Uterus (tissue), 4 donors: ENCODE measurements around the gene FMN1. TPM values are rescaled to one million over a fixed set of nuclear protein-coding genes. Genes with fewer than 3 reads are reported as not detected.

Source experiments
- DNase-seq, 2 donors: peaks; one replicate each; pipeline ENCODE4 v3.0.0-alpha.2; 2019 to 2020
- H3K27ac ChIP-seq, 2 donors: fragments of 200-600 bp; sonication (generic); 1 replicate in 1 of 2; 2 replicates in 1 of 2; pipeline ENCODE4 v1.5.1; 2016 to 2018
- H3K27me3 ChIP-seq, 2 donors: fragments of 200-600 bp; sonication (generic); one replicate each; pipeline ENCODE4 v1.5.1; 2018 to 2019; ENCODE audit warnings: control low read depth in 1 of 2
- H3K36me3 ChIP-seq, 2 donors: fragments of 200-600 bp; sonication (generic); one replicate each; pipeline ENCODE4 v1.5.1; 2019; ENCODE audit warnings: control low read depth in 1 of 2
- H3K4me1 ChIP-seq, 2 donors: fragments of 200-600 bp; sonication (generic); one replicate each; pipeline ENCODE4 v1.5.1; 2018 to 2019; ENCODE audit warnings: control low read depth in 1 of 2
- H3K4me3 ChIP-seq, 2 donors: fragments of 200-600 bp; sonication (generic); 1 replicate in 1 of 2; 2 replicates in 1 of 2; pipeline ENCODE4 v1.5.1; 2018 to 2019; ENCODE audit warnings: mild to moderate bottlenecking in 1 of 2
- H3K9me3 ChIP-seq, 2 donors: fragments of 200-600 bp; sonication (generic); one replicate each; pipeline ENCODE4 v1.5.1; 2019; ENCODE audit warnings: control low read depth in 1 of 2
- CTCF ChIP-seq, 4 experiments: fragments of 200-600 bp in 2 of 4; fragments of 450-650 bp in 2 of 4; sonication (generic) in 2 of 4; IDR thresholded peaks; one replicate each; pipeline ENCODE4 v1.5.1; 2016 to 2019; ENCODE audit warnings: antibody characterized with exemption in 4 of 4, mild to moderate bottlenecking in 2 of 4, moderate library complexity in 1 of 4
- POLR2A ChIP-seq, 2 donors: fragments of 450-650 bp; IDR thresholded peaks; one replicate each; pipeline ENCODE4 v1.6.1; 2016; ENCODE audit warnings: antibody characterized with exemption in 2 of 2, mild to moderate bottlenecking in 1 of 2, moderate library complexity in 1 of 2
- intact Hi-C: fragments of 100-400 bp; cut with DNase I; formaldehyde crosslinking; loops from one replicate; pipeline ENCODE4 v1.15.1; 2023; ENCODE audit warnings: low total_unique reads
- total RNA-seq, 4 donors: library from RNA; depleted of rRNA in 3 of 4; stranded (reverse); fragments of >200 nt in 3 of 4; gene quantifications; one replicate each; pipeline versions ENCODE4 v1.1.0 to v1.2.4, GENCODE V29; 2014 to 2023
- donor health status: DM: yes; HTN: yes; CAD: no.

FMN1 gene
- total RNA-seq, 4 donors from 2014 or later = 1.3 to 9.3 (median 5.0) TPM

DNA sequence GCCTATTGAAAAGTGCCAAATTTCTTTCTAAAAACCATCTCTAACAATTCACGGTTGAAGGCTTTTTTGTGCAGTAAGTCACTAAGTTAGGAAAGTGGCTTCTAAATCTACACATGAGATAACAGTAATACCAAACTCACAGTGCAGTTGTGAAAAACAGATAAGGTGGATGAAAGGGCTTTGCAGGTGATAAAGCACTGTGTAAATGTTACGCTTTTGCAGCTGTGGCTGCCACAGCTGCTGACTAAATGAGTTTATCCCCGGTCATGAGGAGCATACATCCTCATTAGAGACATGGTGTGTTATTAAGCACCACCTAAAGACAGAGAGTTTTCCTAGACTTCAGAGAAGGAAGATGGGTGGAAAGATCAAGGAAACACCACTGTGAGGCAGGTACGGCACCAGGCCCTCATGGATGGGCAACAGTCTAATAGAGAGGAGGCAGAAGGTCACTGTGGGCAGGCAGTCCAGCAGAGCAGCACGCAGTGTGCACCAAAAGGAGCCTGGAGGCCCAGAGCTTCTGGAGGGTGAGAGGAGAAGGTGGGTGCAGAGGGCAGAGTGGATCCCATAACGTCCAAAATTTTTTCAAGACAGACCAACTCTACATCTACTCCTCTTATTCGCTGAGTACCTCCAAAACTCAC is 68.5 kb downstream of the FMN1 start:
- H3K4me1 ChIP-seq = no peaks in the 10 kb centered on the region
- H3K27me3 ChIP-seq = no peaks in the 10 kb centered on the region
- no peak overlapping the region for H3K27ac ChIP-seq
- no peak overlapping the region for H3K4me3 ChIP-seq
- intact Hi-C loops = no loop called here
- no peak for DNase-seq
- H3K9me3 ChIP-seq = no peaks in the 10 kb centered on the region
- TF ChIP-seq CTCF (IDR thresholded peaks at IDR 0.05) = no peak
- no peaks in the 10 kb centered on the region for H3K36me3 ChIP-seq

- DNase-seq = no peak
- intact Hi-C loops = no loop called here
- no peaks in the 10 kb centered on the region for H3K4me1 ChIP-seq
- no peaks in the 10 kb centered on the region for H3K27me3 ChIP-seq
- H3K27ac ChIP-seq = no peak overlapping the region
- no peak overlapping the region for H3K4me3 ChIP-seq
- no peaks in the 10 kb centered on the region for H3K9me3 ChIP-seq
- H3K36me3 ChIP-seq = no peaks in the 10 kb centered on the region
- no peak for TF ChIP-seq CTCF (IDR thresholded peaks at IDR 0.05)
- TF ChIP-seq POLR2A (IDR thresholded peaks at IDR 0.05) = no peak
Observed at GRCh38 chr15:33124811-33125210, 69.7 kb downstream of the FMN1 start.

- H3K27me3 ChIP-seq = no peaks in the 10 kb centered on the region
Observed at GRCh38 chr15:33124279-33124678, 70.2 kb downstream of the FMN1 start.

GRCh38 chr15:33119865-33120264 is 74.6 kb downstream of the FMN1 start:
- Histone ChIP-seq H3K4me1 (no peaks in the 10 kb centered on the region), H3K9me3 (no peaks in the 10 kb centered on the region), H3K4me3 (no peak overlapping the region), H3K36me3 (no peaks in the 10 kb centered on the region), H3K27ac (no peak overlapping the region), H3K27me3 (no peaks in the 10 kb centered on the region)
- intact Hi-C loops = no loop called here
- TF ChIP-seq CTCF (IDR thresholded peaks at IDR 0.05) (no peak), POLR2A (IDR thresholded peaks at IDR 0.05) (no peak)
- DNase-seq = no peak

More at GRCh38 chr15:33124279-33124678, 70.2 kb downstream of the FMN1 start:
- Histone ChIP-seq H3K9me3 (no peaks in the 10 kb centered on the region), H3K4me3 (no peak overlapping the region), H3K4me1 (no peaks in the 10 kb centered on the region), H3K27ac (no peak overlapping the region), H3K36me3 (no peaks in the 10 kb centered on the region)
- intact Hi-C loops = no loop called here
- no peak for DNase-seq
- TF ChIP-seq CTCF (IDR thresholded peaks at IDR 0.05) = no peak
- TF ChIP-seq POLR2A (IDR thresholded peaks at IDR 0.05) = no peak

DNA sequence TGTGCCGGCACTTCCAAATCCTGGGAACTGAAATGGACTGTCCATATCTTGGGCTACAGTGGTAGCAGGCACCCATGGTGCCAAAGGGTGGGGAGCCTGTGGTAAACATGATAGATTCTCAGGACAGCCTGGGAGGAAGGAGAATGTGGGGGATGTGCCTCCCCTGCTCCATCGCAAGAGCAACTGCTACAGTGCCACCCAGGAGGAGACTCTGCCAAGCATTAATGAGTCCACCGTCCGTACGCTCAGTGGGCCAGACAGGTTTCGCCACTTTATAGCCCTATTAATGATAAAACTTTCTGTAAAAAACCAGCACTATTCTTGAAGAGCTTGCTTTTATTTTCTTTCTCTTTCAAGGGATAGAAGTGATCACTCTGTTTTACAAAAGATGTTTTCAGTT is 75.2 kb downstream of the FMN1 start:
- intact Hi-C loops = no loop called here

More for the DNA sequence above, 75.2 kb downstream of the FMN1 start:
- TF ChIP-seq POLR2A (IDR thresholded peaks at IDR 0.05) (no peak), CTCF (IDR thresholded peaks at IDR 0.05) (no peak)
- no peak overlapping the region for H3K27ac ChIP-seq
- H3K9me3 ChIP-seq = no peaks in the 10 kb centered on the region
- no peak overlapping the region for H3K4me3 ChIP-seq
- no peak for DNase-seq
- no peaks in the 10 kb centered on the region for H3K4me1 ChIP-seq
- no peaks in the 10 kb centered on the region for H3K27me3 ChIP-seq
- H3K36me3 ChIP-seq = no peaks in the 10 kb centered on the region
